Panc1 (cell line): Measurements from ENCODE around the gene NR2E3. TPM values are rescaled to one million over a fixed set of nuclear protein-coding genes. Genes with fewer than 3 reads are reported as not detected.

Experiments used
- ATAC-seq: fragments of 200-7000 bp; cut with Tn5 transposase; 2 replicates; pipeline ENCODE4 v1.9.1; 2020; ENCODE audit warnings: mild to moderate bottlenecking, moderate library complexity
- BruUV-seq: library from RNA; stranded (reverse); fragments of 400-500 nt; replicated peaks from 2 replicates; lab custom pipeline; 2021; lab: Mats Ljungman, UMichigan
- CTCF ChIA-PET: fragments of 300-600 bp; sonication (Branson Sonifier 250); formaldehyde crosslinking; loops from one replicate; lab custom pipeline; 2022; ENCODE audit warnings: antibody characterized with exemption; lab: Charles Lee
- POLR2A ChIA-PET: fragments of 300-600 bp; sonication (Branson Sonifier 250); formaldehyde crosslinking; loops from one replicate; lab custom pipeline; 2022; ENCODE audit warnings: antibody characterized with exemption; lab: Charles Lee
- DNase-seq: peaks from one replicate; pipeline ENCODE4 v3.0.0-alpha.2; 2010; ENCODE audit warnings: low read depth, low spot score
- H3K27ac ChIP-seq: 2 replicates; pipeline ENCODE4 v1.5.1; 2011; ENCODE audit warnings: mild to moderate bottlenecking, low read length, inconsistent platforms
- H3K27me3 ChIP-seq: fragments of 200-500 bp; sonication (Bioruptor generic); 2 replicates; pipeline ENCODE4 v1.6.0; 2014; ENCODE audit warnings: low read length, inconsistent platforms; ENCODE audit not compliant: control insufficient read depth, insufficient read depth
- H3K36me3 ChIP-seq: fragments of 200-500 bp; sonication (Bioruptor generic); 2 replicates; pipeline ENCODE4 v1.5.1; 2014; ENCODE audit warnings: inconsistent platforms, mild to moderate bottlenecking, low read length, moderate library complexity; ENCODE audit not compliant: control insufficient read depth, insufficient read depth
- H3K4me1 ChIP-seq: 2 replicates; pipeline ENCODE4 v1.5.1; 2011; ENCODE audit warnings: inconsistent platforms, mild to moderate bottlenecking, low read length, moderate library complexity; ENCODE audit not compliant: control insufficient read depth, insufficient read depth
- H3K4me3 ChIP-seq, 2 experiments: 2 replicates each; pipeline ENCODE4 v1.5.1; 2011 to 2012; ENCODE audit warnings: low read depth in 2 of 2, low read length in 2 of 2, mild to moderate bottlenecking in 2 of 2, inconsistent platforms in 1 of 2, moderate library complexity in 1 of 2
- H3K9me3 ChIP-seq: fragments of 200-500 bp; sonication (Bioruptor generic); 2 replicates; pipeline ENCODE4 v1.5.1; 2014; ENCODE audit warnings: low read depth, mild to moderate bottlenecking, inconsistent platforms, low read length, moderate library complexity; ENCODE audit not compliant: control insufficient read depth, insufficient read depth
- POLR2AphosphoS5 ChIP-seq: IDR thresholded peaks from 2 replicates; pipeline ENCODE4 v1.6.1; 2012; ENCODE audit warnings: mild to moderate bottlenecking, low read depth, low read length, moderate library complexity
- REST ChIP-seq, 2 experiments: IDR thresholded peaks; 2 replicates each; pipeline ENCODE4 v1.6.1; 2011 to 2012; ENCODE audit warnings: low read depth in 2 of 2, control low read depth in 1 of 2, low read length in 1 of 2, mild to moderate bottlenecking in 1 of 2, moderate library complexity in 1 of 2; ENCODE audit not compliant: insufficient read depth in 1 of 2
- SIN3A ChIP-seq: IDR thresholded peaks from 2 replicates; pipeline ENCODE4 v1.6.1; 2012; ENCODE audit warnings: low read depth, mild to moderate bottlenecking, low read length, moderate library complexity, borderline replicate concordance; ENCODE audit not compliant: insufficient read depth
- TCF7L2 ChIP-seq: IDR thresholded peaks from 2 replicates; pipeline ENCODE4 v1.6.1; 2011; ENCODE audit warnings: mild to moderate bottlenecking, low read depth, low read length, inconsistent platforms
- in situ Hi-C: cut with HindIII; loops from 2 replicates; pipeline ENCODE4 v1.10.0; 2016; ENCODE audit warnings: low sequenced_read_pairs, low pct_unique_long_range_greater_than_20kb
- intact Hi-C: fragments of 100-400 bp; cut with micrococcal nuclease; formaldehyde crosslinking; loops from one replicate; pipeline ENCODE4 v1.10.0; 2022; ENCODE audit not compliant: unreplicated experiment
- total RNA-seq: library from RNA; stranded (reverse); gene quantifications from one replicate; pipeline ENCODE4 v1.2.1, GENCODE V29; 2021; ENCODE audit not compliant: unreplicated experiment
- TF ChIP-seq, protein P1 (sequence below): fragments of 450-650 bp; IDR thresholded peaks from 2 replicates; pipeline ENCODE4 v1.5.1; 2017; ENCODE audit warnings: mild to moderate bottlenecking

Gene NR2E3
- total RNA-seq, 1 experiment from 2014 or later, result 0.98 TPM

DNA sequence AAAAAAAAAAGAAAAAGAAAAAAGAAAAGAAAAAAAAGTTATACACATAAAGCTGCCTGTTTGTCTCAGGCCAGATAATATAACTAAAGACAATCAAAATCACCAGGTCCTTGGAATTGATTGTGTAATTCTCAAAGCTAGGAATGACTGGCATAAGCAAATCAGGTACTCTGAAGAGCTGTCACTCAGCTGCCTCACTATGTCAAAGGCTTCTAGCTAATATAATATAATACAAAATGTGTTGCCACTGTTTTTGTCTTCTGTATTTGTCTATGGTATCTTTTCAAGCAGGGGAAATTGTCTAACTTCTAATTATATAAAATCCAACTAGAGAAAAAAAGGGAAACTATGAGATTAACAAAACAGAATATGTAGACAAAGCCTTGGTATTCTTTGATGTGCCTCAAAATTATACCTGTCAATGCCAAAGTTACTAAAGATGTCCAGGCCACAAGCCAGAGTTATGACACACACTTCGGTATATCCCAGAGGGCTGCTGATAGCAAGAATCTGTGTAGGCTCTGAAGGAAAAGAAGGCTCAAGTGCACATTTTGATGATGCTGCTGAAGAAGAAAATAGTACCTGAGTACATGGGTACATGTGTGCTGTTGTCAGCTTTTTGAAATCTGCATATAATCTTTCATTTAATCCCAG, 37.0 kb upstream of the NR2E3 start:
- Histone ChIP-seq H3K9me3 (no peaks in the 10 kb centered on the region), H3K27me3 (no peaks in the 10 kb centered on the region), H3K4me3 (no peak overlapping the region), H3K4me1 (no peaks in the 10 kb centered on the region), H3K27ac (no peak overlapping the region), H3K36me3 (no peaks in the 10 kb centered on the region)
- no peak for ATAC-seq
- POLR2A ChIA-PET, result no interaction called here
- no peak for DNase-seq
- BruUV-seq, result no TSS peak
- CTCF ChIA-PET, result no interaction called here
- TF ChIP-seq TCF7L2 (no peak), POLR2AphosphoS5 (no peak), REST (IDR thresholded peaks at IDR 0.05; ENCODE audit: insufficient read depth in 1 of 2, low read depth in 2 of 2, low read length in 1 of 2) (no peak), SIN3A (no peak)
- TF ChIP-seq, protein P1, sequence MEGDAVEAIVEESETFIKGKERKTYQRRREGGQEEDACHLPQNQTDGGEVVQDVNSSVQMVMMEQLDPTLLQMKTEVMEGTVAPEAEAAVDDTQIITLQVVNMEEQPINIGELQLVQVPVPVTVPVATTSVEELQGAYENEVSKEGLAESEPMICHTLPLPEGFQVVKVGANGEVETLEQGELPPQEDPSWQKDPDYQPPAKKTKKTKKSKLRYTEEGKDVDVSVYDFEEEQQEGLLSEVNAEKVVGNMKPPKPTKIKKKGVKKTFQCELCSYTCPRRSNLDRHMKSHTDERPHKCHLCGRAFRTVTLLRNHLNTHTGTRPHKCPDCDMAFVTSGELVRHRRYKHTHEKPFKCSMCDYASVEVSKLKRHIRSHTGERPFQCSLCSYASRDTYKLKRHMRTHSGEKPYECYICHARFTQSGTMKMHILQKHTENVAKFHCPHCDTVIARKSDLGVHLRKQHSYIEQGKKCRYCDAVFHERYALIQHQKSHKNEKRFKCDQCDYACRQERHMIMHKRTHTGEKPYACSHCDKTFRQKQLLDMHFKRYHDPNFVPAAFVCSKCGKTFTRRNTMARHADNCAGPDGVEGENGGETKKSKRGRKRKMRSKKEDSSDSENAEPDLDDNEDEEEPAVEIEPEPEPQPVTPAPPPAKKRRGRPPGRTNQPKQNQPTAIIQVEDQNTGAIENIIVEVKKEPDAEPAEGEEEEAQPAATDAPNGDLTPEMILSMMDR, result no peak
- in situ Hi-C loops, result no loop called here
- intact Hi-C loops, result no loop called here

DNA sequence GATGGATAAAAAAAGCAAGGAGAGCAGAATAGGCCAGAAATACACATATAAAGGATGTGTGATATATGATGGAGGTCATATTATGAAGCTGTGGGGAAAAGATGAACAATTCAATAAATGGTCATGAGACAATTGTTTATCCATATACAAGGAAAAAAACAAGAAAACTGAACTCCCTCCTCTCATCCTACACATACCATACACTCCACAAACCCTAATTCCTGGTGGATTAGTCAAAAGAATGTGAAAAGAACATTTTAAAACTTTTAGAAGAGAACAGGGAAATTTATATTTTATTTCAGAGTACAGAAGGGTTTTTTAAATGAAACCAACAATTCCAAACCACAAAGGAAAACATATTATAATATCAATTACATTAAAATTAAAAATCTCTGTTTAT, 34.5 kb upstream of the NR2E3 start:
- Histone ChIP-seq H3K4me3 (no peak overlapping the region), H3K9me3 (no peaks in the 10 kb centered on the region), H3K27ac (no peak overlapping the region), H3K4me1 (peaks cover 6% of the 10 kb centered on the region; the same call in 1 of the 2 replicates), H3K36me3 (no peaks in the 10 kb centered on the region), H3K27me3 (no peaks in the 10 kb centered on the region)
- TF ChIP-seq TCF7L2, result no peak
- TF ChIP-seq, protein P1, result no peak
- POLR2A ChIA-PET, result interaction anchor here (0.7 kb wide), 1 partner anchor 388 kb away, joined by 4 read pairs; no protein-coding TSS in a partner anchor
- CTCF ChIA-PET, result interaction anchor here (1.2 kb wide), 1 partner anchor 380 kb away, joined by 3 read pairs; no protein-coding TSS in a partner anchor
- DNase-seq, result no peak
- intact Hi-C loops, result no loop called here
- no peak for ATAC-seq
- BruUV-seq, result no TSS peak
- in situ Hi-C loops, result no loop called here
